Stomach (tissue), 9 donors: ENCODE data around the gene SARDH. TPM values are rescaled to one million over a fixed set of nuclear protein-coding genes. Genes with fewer than 3 reads are reported as not detected.

Experiments used
- DNase-seq, 2 donors: peaks; one replicate each; pipeline versions ENCODE4 v3.0.0 to v3.0.0-alpha.2; 2013 to 2019
- H3K27ac ChIP-seq, 5 donors: fragments of 200-600 bp in 4 of 5; sonication (generic) in 4 of 5; one replicate each; pipeline ENCODE4 v1.5.1; 2013 to 2019; ENCODE audit warnings: mild to moderate bottlenecking in 1 of 5, moderate library complexity in 1 of 5
- H3K27me3 ChIP-seq, 3 donors: fragments of 200-600 bp; sonication (generic); one replicate each; pipeline ENCODE4 v1.5.1; 2017 to 2019; ENCODE audit warnings: mixed run types in 1 of 3
- H3K36me3 ChIP-seq, 4 donors: fragments of 200-600 bp; sonication (generic); 1 replicate in 3 of 4; 2 replicates in 1 of 4; pipeline ENCODE4 v1.5.1; 2016 to 2019
- H3K4me1 ChIP-seq, 4 donors: fragments of 200-600 bp; sonication (generic); one replicate each; pipeline ENCODE4 v1.5.1; 2016 to 2019
- H3K4me3 ChIP-seq, 4 donors: fragments of 200-600 bp; sonication (generic) in 3 of 4; one replicate each; pipeline ENCODE4 v1.5.1; 2016 to 2019; ENCODE audit warnings: mild to moderate bottlenecking in 1 of 4
- H3K9me3 ChIP-seq, 4 donors: fragments of 200-600 bp; sonication (generic); one replicate each; pipeline ENCODE4 v1.5.1; 2016 to 2019
- CTCF ChIP-seq, 7 experiments: fragments of 450-650 bp in 4 of 7; fragments of 200-600 bp in 3 of 7; sonication (generic) in 3 of 7; IDR thresholded peaks; one replicate each; pipeline ENCODE4 v1.5.1; 2016 to 2019; ENCODE audit warnings: antibody characterized with exemption in 7 of 7, control low read depth in 2 of 7, mild to moderate bottlenecking in 1 of 7
- EP300 ChIP-seq: sonication (generic); formaldehyde crosslinking; IDR thresholded peaks from one replicate; pipeline ENCODE4 v1.6.1; 2017; ENCODE audit warnings: antibody characterized with exemption
- POLR2A ChIP-seq, 4 donors: fragments of 450-650 bp; IDR thresholded peaks; one replicate each; pipeline ENCODE4 v1.6.1; 2016; ENCODE audit warnings: antibody characterized with exemption in 4 of 4, control low read depth in 2 of 4, mild to moderate bottlenecking in 1 of 4, moderate library complexity in 1 of 4
- POLR2AphosphoS5 ChIP-seq, 3 donors: sonication (generic); formaldehyde crosslinking; IDR thresholded peaks; one replicate each; pipeline ENCODE4 v1.6.1; 2016; ENCODE audit warnings: antibody characterized with exemption in 3 of 3
- WGBS, 5 donors: extraction: QIAGEN DNeasy Blood & Tissue Kit in 3 of 5; methylation state at CpG; one replicate each; pipeline versions ENCODE4 v1.1.5 to v1.1.7; 2013 to 2018; 5-methylcytosine and 5-hydroxymethylcytosine counted together
- intact Hi-C: fragments of 100-400 bp; cut with DNase I; formaldehyde crosslinking; loops from one replicate; pipeline ENCODE4 v1.15.1; 2023; ENCODE audit warnings: low total_unique reads
- polyA plus RNA-seq, 3 donors: library from polyadenylated mRNA; stranded (reverse); fragments of 200-250 nt; gene quantifications; one replicate each; pipeline ENCODE4 v1.2.3, GENCODE V29; 2013
- total RNA-seq, 5 donors: library from RNA; depleted of rRNA; stranded (reverse); fragments of >200 nt; gene quantifications; one replicate each; pipeline versions ENCODE4 v1.1.0 to v1.2.3, GENCODE V29; 2014 to 2016
- donor health status: healthy with polysubstance abuse.
- donor health status: Bipolar disorder and iron deficiency.
- donor health status: healthy.

The SARDH gene
- total and polyA plus RNA-seq, 8 donors: 0.76 to 15.2 (median 2.6) TPM; not detected in 1

GRCh38 chr9:133635098-133635497, 103.1 kb downstream of the SARDH start:
- Histone ChIP-seq H3K4me1 (peaks cover 0 to 7% (median 0%) of the 10 kb centered on the region in 4 donors), H3K27ac (no peak overlapping the region), H3K9me3 (no peaks in the 10 kb centered on the region), H3K27me3 (peaks cover 0 to 58% (median 10%) of the 10 kb centered on the region in 3 donors), H3K36me3 (no peaks in the 10 kb centered on the region), H3K4me3 (no peak overlapping the region)
- no peak for DNase-seq
- WGBS, 5 donors: 38 to 65% (median 59%) methylated on average over 6 of the region's 6 CpGs
- TF ChIP-seq POLR2A (IDR thresholded peaks at IDR 0.05) (no peak), POLR2AphosphoS5 (IDR thresholded peaks at IDR 0.05) (no peak), CTCF (IDR thresholded peaks at IDR 0.05) (no peak), EP300 (no peak)
- intact Hi-C loops: no loop called here

- Histone ChIP-seq H3K4me3 (no peak overlapping the region), H3K4me1 (peaks cover 0 to 7% (median 0%) of the 10 kb centered on the region in 4 donors), H3K9me3 (no peaks in the 10 kb centered on the region), H3K27ac (no peak overlapping the region), H3K36me3 (no peaks in the 10 kb centered on the region), H3K27me3 (peaks cover 0 to 67% (median 10%) of the 10 kb centered on the region in 3 donors)
- intact Hi-C loops: no loop called here
- WGBS, 5 donors: 39 to 47% (median 41%) methylated on average over 20 to 24 of the region's 24 CpGs
- DNase-seq: peak in 1 of 2 donors; percentile 41
- no peak for TF ChIP-seq POLR2A (IDR thresholded peaks at IDR 0.05)
- TF ChIP-seq CTCF (IDR thresholded peaks at IDR 0.05): no peak
- TF ChIP-seq POLR2AphosphoS5 (IDR thresholded peaks at IDR 0.05): no peak
- TF ChIP-seq EP300: no peak
These were observed 104.0 kb downstream of the SARDH start for GRCh38 chr9:133634081-133634691.

GRCh38 chr9:133633681-133634080, 104.5 kb downstream of the SARDH start:
- H3K27ac ChIP-seq: no peak overlapping the region
- TF ChIP-seq POLR2A (IDR thresholded peaks at IDR 0.05) (no peak), CTCF (IDR thresholded peaks at IDR 0.05) (no peak), POLR2AphosphoS5 (IDR thresholded peaks at IDR 0.05) (no peak), EP300 (no peak)
- peaks cover 0 to 7% (median 0%) of the 10 kb centered on the region in 4 donors for H3K4me1 ChIP-seq
- 41 to 56% (median 47%) methylated on average over 8 of the region's 8 CpGs for WGBS, 5 donors
- peaks cover 0 to 71% (median 10%) of the 10 kb centered on the region in 3 donors for H3K27me3 ChIP-seq
- no peak overlapping the region for H3K4me3 ChIP-seq
- DNase-seq: no peak
- intact Hi-C loops: no loop called here
- H3K9me3 ChIP-seq: no peaks in the 10 kb centered on the region
- H3K36me3 ChIP-seq: no peaks in the 10 kb centered on the region

- H3K36me3 ChIP-seq: no peaks in the 10 kb centered on the region
- no peak for DNase-seq
- intact Hi-C loops: no loop called here
- 61 to 67% (median 63%) methylated on average over 24 to 27 of the region's 27 CpGs for WGBS, 5 donors
- H3K4me1 ChIP-seq: peaks cover 0 to 7% (median 0%) of the 10 kb centered on the region in 4 donors
- no peak overlapping the region for H3K4me3 ChIP-seq
- no peak overlapping the region for H3K27ac ChIP-seq
- no peaks in the 10 kb centered on the region for H3K9me3 ChIP-seq
- peaks cover 0 to 71% (median 10%) of the 10 kb centered on the region in 3 donors for H3K27me3 ChIP-seq
- TF ChIP-seq EP300: no peak
These were observed 105.1 kb downstream of the SARDH start for GRCh38 chr9:133632806-133633680.
